Activated B cell treated with CpG ODN at 0.5 μM for 24 hours (primary cell): ENCODE data around the gene PTPN14. TPM values are rescaled to one million over a fixed set of nuclear protein-coding genes. Genes with fewer than 3 reads are reported as not detected.

Experiments
- ATAC-seq: fragments of 200-7000 bp; cut with Tn5 transposase; one replicate; pipeline ENCODE4 v1.10.0; 2021; ENCODE audit warnings: low read depth, mild to moderate bottlenecking, moderate library complexity
- CTCF ChIA-PET: fragments of 350-600 bp; sonication (Branson Sonifier 250); formaldehyde crosslinking; loops from one replicate; lab custom pipeline; 2021; ENCODE audit warnings: antibody characterized with exemption; lab: Charles Lee
- POLR2A ChIA-PET: fragments of 350-600 bp; sonication (Branson Sonifier 250); formaldehyde crosslinking; loops from one replicate; lab custom pipeline; 2021; ENCODE audit warnings: antibody characterized with exemption; lab: Charles Lee
- DNase-seq: peaks from one replicate; pipeline ENCODE4 v3.0.0; 2022
- H3K27ac Mint-ChIP-seq: one replicate; pipeline ENCODE4 v1.8.0; 2020; ENCODE audit warnings: mixed read lengths
- H3K27me3 Mint-ChIP-seq: one replicate; pipeline ENCODE4 v1.8.0; 2021; ENCODE audit warnings: mixed read lengths
- H3K36me3 Mint-ChIP-seq: one replicate; pipeline ENCODE4 v1.8.0; 2021; ENCODE audit warnings: low read depth, mixed read lengths
- H3K4me1 Mint-ChIP-seq: one replicate; pipeline ENCODE4 v1.8.0; 2021; ENCODE audit warnings: mixed read lengths
- H3K4me3 Mint-ChIP-seq: one replicate; pipeline ENCODE4 v1.8.0; 2020; ENCODE audit warnings: mild to moderate bottlenecking, mixed read lengths
- H3K9me3 Mint-ChIP-seq: one replicate; pipeline ENCODE4 v1.8.0; 2020; ENCODE audit warnings: mixed read lengths
- intact Hi-C: fragments of 100-400 bp; cut with micrococcal nuclease; formaldehyde crosslinking; loops from one replicate; pipeline ENCODE4 v1.15.1; 2024
- total RNA-seq: library from RNA; stranded (reverse); gene quantifications from 2 replicates; pipeline ENCODE4 v1.2.3, GENCODE V29; 2022
- TF ChIP-seq, protein P1 (sequence below): fragments of 200-600 bp; IDR thresholded peaks from one replicate; pipeline ENCODE4 v1.8.0; 2022; ENCODE audit warnings: antibody characterized with exemption, mild to moderate bottlenecking

PTPN14 gene
- total RNA-seq, 1 donor from 2014 or later, result not detected

DNA sequence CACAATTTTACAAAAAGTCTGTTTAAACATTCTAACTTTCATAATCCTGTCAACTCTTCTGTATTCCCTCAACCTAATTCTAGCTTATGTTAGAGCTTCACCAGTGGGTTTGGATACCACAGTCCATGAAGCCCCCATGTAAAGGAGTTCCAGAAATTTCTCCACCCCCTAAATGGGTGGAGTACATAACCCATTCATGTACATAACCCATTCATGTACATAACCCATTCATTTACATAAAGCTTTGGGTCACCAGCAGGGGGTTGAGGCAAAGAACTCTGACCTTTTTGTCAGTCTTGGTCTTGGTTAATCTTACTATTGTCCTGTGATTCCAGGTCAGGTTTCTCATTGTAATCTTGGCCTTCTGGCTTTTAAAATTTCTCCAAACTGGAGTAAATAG is 208.9 kb downstream of the PTPN14 start:
- Mint-ChIP-seq H3K4me3 (no peak overlapping the region), H3K36me3 (peaks cover 29% of the 10 kb centered on the region), H3K27me3 (no peaks in the 10 kb centered on the region), H3K4me1 (no peaks in the 10 kb centered on the region), H3K9me3 (peaks cover 10% of the 10 kb centered on the region), H3K27ac (no peak overlapping the region)
- ChIA-PET POLR2A (no interaction called here), CTCF (interaction anchor here (1.2 to 5.7 kb wide), 2 partner anchors 9 to 13 kb away, joined by 3 to 38 read pairs; no protein-coding TSS in a partner anchor)
- ATAC-seq (no peak), DNase-seq (no peak)
- intact Hi-C loops, result no loop called here
- TF ChIP-seq, protein P1, sequence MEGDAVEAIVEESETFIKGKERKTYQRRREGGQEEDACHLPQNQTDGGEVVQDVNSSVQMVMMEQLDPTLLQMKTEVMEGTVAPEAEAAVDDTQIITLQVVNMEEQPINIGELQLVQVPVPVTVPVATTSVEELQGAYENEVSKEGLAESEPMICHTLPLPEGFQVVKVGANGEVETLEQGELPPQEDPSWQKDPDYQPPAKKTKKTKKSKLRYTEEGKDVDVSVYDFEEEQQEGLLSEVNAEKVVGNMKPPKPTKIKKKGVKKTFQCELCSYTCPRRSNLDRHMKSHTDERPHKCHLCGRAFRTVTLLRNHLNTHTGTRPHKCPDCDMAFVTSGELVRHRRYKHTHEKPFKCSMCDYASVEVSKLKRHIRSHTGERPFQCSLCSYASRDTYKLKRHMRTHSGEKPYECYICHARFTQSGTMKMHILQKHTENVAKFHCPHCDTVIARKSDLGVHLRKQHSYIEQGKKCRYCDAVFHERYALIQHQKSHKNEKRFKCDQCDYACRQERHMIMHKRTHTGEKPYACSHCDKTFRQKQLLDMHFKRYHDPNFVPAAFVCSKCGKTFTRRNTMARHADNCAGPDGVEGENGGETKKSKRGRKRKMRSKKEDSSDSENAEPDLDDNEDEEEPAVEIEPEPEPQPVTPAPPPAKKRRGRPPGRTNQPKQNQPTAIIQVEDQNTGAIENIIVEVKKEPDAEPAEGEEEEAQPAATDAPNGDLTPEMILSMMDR, result no peak

DNA sequence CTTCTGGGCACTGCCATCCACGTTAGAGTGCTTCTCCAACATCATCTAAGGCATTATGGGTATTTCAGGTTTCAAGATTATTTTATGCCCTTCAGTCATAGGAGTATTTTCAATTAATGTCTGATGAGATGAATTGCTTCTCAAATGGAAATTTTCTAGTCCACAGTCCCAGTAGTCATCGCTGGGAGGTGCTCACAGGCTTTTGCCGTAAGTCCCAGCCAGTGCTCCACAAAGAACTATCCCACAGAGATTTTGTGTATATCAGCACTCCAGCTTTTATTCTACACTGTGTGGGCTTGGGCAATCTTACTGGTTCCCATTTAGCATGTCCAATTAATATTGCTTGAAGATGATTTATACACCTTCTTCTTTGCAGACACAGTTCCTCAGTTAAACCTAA is 209.5 kb downstream of the PTPN14 start:
- DNase-seq, result no peak
- H3K36me3 Mint-ChIP-seq, result peaks cover 35% of the 10 kb centered on the region
- intact Hi-C loops, result no loop called here

DNA sequence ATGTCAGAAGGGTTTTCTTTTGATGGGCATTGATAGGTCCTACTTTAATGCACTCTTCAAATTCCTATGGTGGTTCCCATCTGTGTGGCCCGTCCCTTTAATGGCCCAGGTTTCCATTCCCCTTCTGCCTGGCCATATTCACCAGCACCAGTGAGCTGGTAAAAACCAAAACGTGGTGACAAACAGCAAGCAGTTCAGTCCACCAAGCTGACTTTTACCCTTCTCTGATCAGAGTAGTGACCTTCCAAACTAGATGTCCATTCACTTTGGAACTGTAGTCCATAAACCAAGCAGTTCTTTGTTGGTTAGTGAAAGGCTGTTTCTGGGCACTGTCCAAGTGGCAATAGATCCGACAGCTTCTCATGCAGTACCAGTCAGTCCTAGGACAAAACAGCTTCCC is 209.9 kb downstream of the PTPN14 start:
- ChIA-PET CTCF (interaction anchor here (5.7 kb wide), 1 partner anchor 12 kb away, joined by 38 read pairs; no protein-coding TSS in a partner anchor), POLR2A (no interaction called here)
- peaks cover 38% of the 10 kb centered on the region for H3K36me3 Mint-ChIP-seq
- intact Hi-C loops, result no loop called here
- DNase-seq, result no peak
- no peak overlapping the region for H3K27ac Mint-ChIP-seq
- TF ChIP-seq, protein P1, result no peak
- ATAC-seq, result no peak
- no peaks in the 10 kb centered on the region for H3K4me1 Mint-ChIP-seq
- no peaks in the 10 kb centered on the region for H3K27me3 Mint-ChIP-seq
- H3K9me3 Mint-ChIP-seq, result peaks cover 10% of the 10 kb centered on the region
- no peak overlapping the region for H3K4me3 Mint-ChIP-seq

More for the DNA sequence above, 209.5 kb downstream of the PTPN14 start:
- TF ChIP-seq, protein P1, result no peak
- Mint-ChIP-seq H3K27ac (no peak overlapping the region), H3K4me1 (no peaks in the 10 kb centered on the region), H3K27me3 (no peaks in the 10 kb centered on the region), H3K4me3 (no peak overlapping the region), H3K9me3 (peaks cover 10% of the 10 kb centered on the region)
- no peak for ATAC-seq
- ChIA-PET CTCF (interaction anchor here (1.2 to 5.7 kb wide), 2 partner anchors 9 to 12 kb away, joined by 3 to 38 read pairs; no protein-coding TSS in a partner anchor), POLR2A (no interaction called here)

DNA sequence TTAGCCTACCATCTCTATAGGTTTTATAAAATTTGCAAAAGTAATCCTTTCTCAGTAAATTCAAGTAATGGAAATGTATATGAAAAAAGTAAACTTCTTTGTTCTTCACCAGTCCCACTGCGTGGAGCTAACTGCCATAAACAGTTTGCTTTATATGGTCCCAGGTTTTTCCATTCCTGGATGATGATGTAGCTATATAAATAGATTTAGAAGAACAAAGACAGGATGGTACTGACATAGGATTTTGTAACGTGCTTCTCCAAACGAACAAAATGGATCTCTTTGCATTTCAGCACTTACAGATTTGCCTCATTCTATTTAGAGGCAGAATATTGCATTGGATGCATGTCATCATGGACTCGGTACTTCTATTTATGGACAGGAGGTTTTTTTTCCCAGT is 213.2 kb downstream of the PTPN14 start:
- ChIA-PET POLR2A (no interaction called here), CTCF (interaction anchor here (0.6 to 5.7 kb wide), 4 partner anchors 8 to 1788 kb away, joined by 3 to 38 read pairs (median 4); no protein-coding TSS in a partner anchor)
- TF ChIP-seq, protein P1, result no peak
- Mint-ChIP-seq H3K27ac (no peak overlapping the region), H3K27me3 (no peaks in the 10 kb centered on the region), H3K9me3 (no peaks in the 10 kb centered on the region), H3K36me3 (peaks cover 35% of the 10 kb centered on the region), H3K4me1 (no peaks in the 10 kb centered on the region), H3K4me3 (no peak overlapping the region)
- intact Hi-C loops, result no loop called here
- ATAC-seq (no peak), DNase-seq (no peak)

DNA sequence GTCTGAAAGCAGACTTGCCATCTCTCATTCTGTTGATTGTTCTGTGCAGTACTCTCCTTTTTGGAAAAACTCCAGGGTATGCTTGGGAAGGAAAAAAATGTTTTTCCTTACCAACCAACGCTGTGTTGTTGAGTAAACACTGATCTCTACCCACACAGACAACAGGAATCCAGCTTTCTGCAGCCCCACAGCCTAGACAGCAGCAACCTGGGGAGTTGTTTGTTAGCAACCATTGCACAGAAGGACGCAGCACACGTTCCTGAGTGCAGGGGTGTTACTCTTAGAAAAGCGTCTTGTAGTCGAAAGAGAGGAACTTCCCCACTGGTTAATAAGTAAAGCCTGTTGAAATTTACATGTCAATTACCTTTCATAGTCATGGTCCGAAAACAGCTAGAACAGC is 213.9 kb downstream of the PTPN14 start:
- Mint-ChIP-seq H3K9me3 (no peaks in the 10 kb centered on the region), H3K36me3 (peaks cover 35% of the 10 kb centered on the region), H3K4me1 (no peaks in the 10 kb centered on the region), H3K27ac (no peak overlapping the region), H3K4me3 (no peak overlapping the region), H3K27me3 (no peaks in the 10 kb centered on the region)
- intact Hi-C loops, result no loop called here
- ATAC-seq (no peak), DNase-seq (no peak)
- TF ChIP-seq, protein P1, result no peak
- POLR2A ChIA-PET, result no interaction called here
- CTCF ChIA-PET, result interaction anchor here (5.7 kb wide), 1 partner anchor 8 kb away, joined by 38 read pairs; no protein-coding TSS in a partner anchor
